Bronchial epithelial cell (primary cell): ENCODE measurements around the gene CPS1. TPM values are rescaled to one million over a fixed set of nuclear protein-coding genes. Genes with fewer than 3 reads are reported as not detected.

Experiments used
- DNase-seq: peaks from one replicate; pipeline ENCODE4 v3.0.0-alpha.2; 2010; ENCODE audit warnings: low read depth
- FAIRE-seq: peaks from 2 replicates; lab custom pipeline; 2011; peaks lifted over from hg19 to GRCh38; lab: Jason Lieb, UNC
- H3K27me3 ChIP-seq: 2 replicates; pipeline ENCODE4 v1.5.1; 2011; ENCODE audit warnings: low read length; ENCODE audit not compliant: control insufficient read depth, insufficient read depth
- H3K36me3 ChIP-seq: 2 replicates; pipeline ENCODE4 v1.5.1; 2011; ENCODE audit warnings: low read length; ENCODE audit not compliant: control insufficient read depth, insufficient read depth
- H3K4me3 ChIP-seq: 2 replicates; pipeline ENCODE4 v1.5.1; 2011; ENCODE audit warnings: mild to moderate bottlenecking, low read depth, low read length, control low read depth
- CTCF ChIP-seq: IDR thresholded peaks from 2 replicates; pipeline ENCODE4 v1.5.1; 2011; ENCODE audit warnings: mild to moderate bottlenecking, moderate library complexity, low read length, control low read depth, inconsistent platforms; ENCODE audit not compliant: insufficient read depth, severe bottlenecking
- total RNA-seq: library from RNA; depleted of rRNA; stranded (reverse); fragments of >200 nt; gene quantifications from 2 replicates; pipeline ENCODE4 v1.2.1, GENCODE V29; 2014

CPS1 gene
- total RNA-seq, 1 donor from 2014 or later: 12.6 TPM

- no peak overlapping the region for H3K4me3 ChIP-seq
- no peaks in the 10 kb centered on the region for H3K27me3 ChIP-seq
- DNase-seq (no peak), FAIRE-seq (no peak)
- TF ChIP-seq CTCF: no peak
- no peaks in the 10 kb centered on the region for H3K36me3 ChIP-seq
Observed at GRCh38 chr2:210713122-210713521, 156.7 kb downstream of the CPS1 start.

GRCh38 chr2:210715560-210716082 is 159.2 kb downstream of the CPS1 start:
- FAIRE-seq (no peak), DNase-seq (no peak)
- no peak overlapping the region for H3K4me3 ChIP-seq
- no peaks in the 10 kb centered on the region for H3K27me3 ChIP-seq
- no peak for TF ChIP-seq CTCF
- H3K36me3 ChIP-seq: no peaks in the 10 kb centered on the region

- FAIRE-seq: no peak
- Histone ChIP-seq H3K27me3 (no peaks in the 10 kb centered on the region), H3K36me3 (no peaks in the 10 kb centered on the region), H3K4me3 (no peak overlapping the region)
- no peak for DNase-seq
- no peak for TF ChIP-seq CTCF
Observed at GRCh38 chr2:210718503-210718902, 162.1 kb downstream of the CPS1 start.

GRCh38 chr2:210722092-210722491 is 165.7 kb downstream of the CPS1 start:
- no peak overlapping the region for H3K4me3 ChIP-seq
- FAIRE-seq: no peak
- TF ChIP-seq CTCF: no peak

GRCh38 chr2:210727549-210727948 is 171.2 kb downstream of the CPS1 start:
- DNase-seq: no peak
- no peak for TF ChIP-seq CTCF
- Histone ChIP-seq H3K4me3 (no peak overlapping the region), H3K36me3 (no peaks in the 10 kb centered on the region), H3K27me3 (no peaks in the 10 kb centered on the region)
- FAIRE-seq: no peak

More at GRCh38 chr2:210722092-210722491, 165.7 kb downstream of the CPS1 start:
- H3K36me3 ChIP-seq: no peaks in the 10 kb centered on the region
- H3K27me3 ChIP-seq: no peaks in the 10 kb centered on the region
- DNase-seq: no peak

Other genes starting within 250 kb of the CPS1 start
- gene MYL1, start 241.4 kb upstream of the CPS1 start, total RNA-seq: not detected in 2 replicates
- gene LANCL1, start 79.8 kb upstream of the CPS1 start, total RNA-seq: 19.5 and 22.7 TPM in 2 replicates